GM23338 (cell line): Measurements from ENCODE around the gene TTLL5. TPM values are rescaled to one million over a fixed set of nuclear protein-coding genes. Genes with fewer than 3 reads are reported as not detected.

Experiments used
- ATAC-seq: fragments of 200-7000 bp; cut with Tn5 transposase; 3 replicates; pipeline ENCODE4 v1.9.1; 2020
- DNase-seq: peaks from one replicate; pipeline ENCODE4 v3.0.0-alpha.2; 2015; ENCODE audit warnings: low spot score
- H2AFZ ChIP-seq: fragments of 200-600 bp; sonication (generic); 2 replicates; pipeline ENCODE4 v1.8.0; 2016; ENCODE audit warnings: antibody characterized with exemption, mild to moderate bottlenecking, moderate library complexity
- H3F3A ChIP-seq: fragments of 200-600 bp; sonication (generic); replicated peaks from 2 replicates; pipeline ENCODE4 v1.8.0; 2017; ENCODE audit warnings: antibody characterized with exemption, mixed run types, low read depth
- H3K27ac ChIP-seq: fragments of 200-600 bp; sonication (generic); 2 replicates; pipeline ENCODE4 v1.6.1; 2016; ENCODE audit warnings: low read depth
- H3K27me3 ChIP-seq: fragments of 200-600 bp; sonication (generic); 2 replicates; pipeline ENCODE4 v1.8.0; 2016; ENCODE audit warnings: mild to moderate bottlenecking, mixed run types, moderate library complexity; ENCODE audit not compliant: insufficient read depth
- H3K36me3 ChIP-seq: fragments of 200-600 bp; sonication (generic); 2 replicates; pipeline ENCODE4 v1.8.0; 2016; ENCODE audit warnings: mild to moderate bottlenecking; ENCODE audit not compliant: insufficient read depth
- H3K4me1 ChIP-seq: fragments of 200-600 bp; sonication (generic); 2 replicates; pipeline ENCODE4 v1.8.0; 2016; ENCODE audit warnings: mild to moderate bottlenecking, moderate library complexity; ENCODE audit not compliant: insufficient read depth
- H3K4me2 ChIP-seq: fragments of 200-600 bp; sonication (generic); 2 replicates; pipeline ENCODE4 v1.7.1; 2017; ENCODE audit warnings: mixed run types
- H3K4me3 ChIP-seq: fragments of 200-600 bp; sonication (generic); 2 replicates; pipeline ENCODE4 v1.6.1; 2016; ENCODE audit warnings: mixed run types
- H3K79me2 ChIP-seq: fragments of 200-600 bp; sonication (generic); replicated peaks from 2 replicates; pipeline ENCODE4 v1.8.0; 2017; ENCODE audit warnings: mild to moderate bottlenecking; ENCODE audit not compliant: insufficient read depth
- H3K9me2 ChIP-seq: fragments of 200-600 bp; sonication (generic); 2 replicates; pipeline ENCODE4 v1.8.0; 2017; ENCODE audit not compliant: insufficient read depth
- H4K20me1 ChIP-seq: fragments of 200-600 bp; sonication (generic); replicated peaks from 2 replicates; pipeline ENCODE4 v1.8.0; 2017; ENCODE audit warnings: mild to moderate bottlenecking; ENCODE audit not compliant: insufficient read depth
- H3K27ac Mint-ChIP-seq: 2 replicates; pipeline ENCODE4 v1.8.0; 2020; ENCODE audit warnings: inconsistent platforms, mild to moderate bottlenecking, moderate library complexity, mixed read lengths
- H3K27me3 Mint-ChIP-seq: 3 replicates; pipeline ENCODE4 v1.8.0; 2022; ENCODE audit warnings: low read depth, mild to moderate bottlenecking, moderate library complexity, mixed read lengths, inconsistent platforms; ENCODE audit not compliant: insufficient read depth, poor library complexity
- H3K36me3 Mint-ChIP-seq: 3 replicates; pipeline ENCODE4 v1.8.0; 2021; ENCODE audit warnings: low read depth, mild to moderate bottlenecking, inconsistent platforms, moderate library complexity, mixed read lengths
- H3K4me1 Mint-ChIP-seq: 3 replicates; pipeline ENCODE4 v1.8.0; 2020; ENCODE audit warnings: mild to moderate bottlenecking, inconsistent platforms, mixed read lengths
- H3K4me3 Mint-ChIP-seq: 3 replicates; pipeline ENCODE4 v1.8.0; 2021; ENCODE audit warnings: moderate library complexity, mild to moderate bottlenecking, inconsistent platforms, mixed read lengths
- H3K9me3 Mint-ChIP-seq: 3 replicates; pipeline ENCODE4 v1.8.0; 2020; ENCODE audit warnings: moderate library complexity, mild to moderate bottlenecking, inconsistent platforms, mixed read lengths
- CREB1 ChIP-seq: fragments of 250-450 bp; sonication (Bioruptor Pico); IDR thresholded peaks from 2 replicates; pipeline ENCODE4 v1.5.0; 2020; ENCODE audit warnings: low read depth, mild to moderate bottlenecking, moderate library complexity
- ETS1 ChIP-seq: IDR thresholded peaks from 2 replicates; pipeline ENCODE4 v1.6.1; 2016; ENCODE audit warnings: antibody characterized with exemption
- EZH2 ChIP-seq: fragments of 200-600 bp; sonication (generic); IDR thresholded peaks from one replicate; pipeline ENCODE4 v1.8.0; 2017; ENCODE audit warnings: antibody characterized with exemption, mild to moderate bottlenecking, low read depth; ENCODE audit not compliant: unreplicated experiment
- EZH2phosphoT487 ChIP-seq: fragments of 200-600 bp; sonication (generic); IDR thresholded peaks from one replicate; pipeline ENCODE4 v1.8.1; 2018; ENCODE audit warnings: antibody characterized with exemption; ENCODE audit not compliant: unreplicated experiment
- NANOG ChIP-seq: IDR thresholded peaks from 2 replicates; pipeline ENCODE4 v1.6.1; 2016; ENCODE audit warnings: antibody characterized with exemption, borderline replicate concordance
- POLR2AphosphoS5 ChIP-seq: IDR thresholded peaks from 2 replicates; pipeline ENCODE4 v1.6.1; 2016; ENCODE audit warnings: antibody characterized with exemption, low read depth
- STAT1 ChIP-seq: IDR thresholded peaks from one replicate; pipeline ENCODE4 v1.6.1; 2016; ENCODE audit warnings: antibody characterized with exemption; ENCODE audit not compliant: unreplicated experiment
- ZNF114 ChIP-seq: fragments of 250-450 bp; sonication (Bioruptor Pico); IDR thresholded peaks from 2 replicates; pipeline ENCODE4 v1.5.0; 2020; ENCODE audit warnings: mild to moderate bottlenecking, moderate library complexity
- polyA plus RNA-seq: library from polyadenylated mRNA; unstranded; fragments of >200 nt; fragmentation: Nextera tagmentation; extraction: Ambion mirVana; gene quantifications from 2 replicates; pipeline ENCODE4 v1.2.1, GENCODE V29; 2016
- total RNA-seq: library from RNA; depleted of rRNA; stranded (reverse); fragments of >200 nt; shearing (Covaris generic); gene quantifications from 2 replicates; pipeline ENCODE4 v1.2.3, GENCODE V29; 2014
- TF ChIP-seq, protein P1 (sequence below): IDR thresholded peaks from one replicate; pipeline ENCODE4 v1.6.1; 2018; ENCODE audit warnings: antibody characterized with exemption; ENCODE audit not compliant: unreplicated experiment

The TTLL5 gene
- total and polyA plus RNA-seq, 2 experiments from 2014 or later: 33.5 to 35.4 TPM

DNA sequence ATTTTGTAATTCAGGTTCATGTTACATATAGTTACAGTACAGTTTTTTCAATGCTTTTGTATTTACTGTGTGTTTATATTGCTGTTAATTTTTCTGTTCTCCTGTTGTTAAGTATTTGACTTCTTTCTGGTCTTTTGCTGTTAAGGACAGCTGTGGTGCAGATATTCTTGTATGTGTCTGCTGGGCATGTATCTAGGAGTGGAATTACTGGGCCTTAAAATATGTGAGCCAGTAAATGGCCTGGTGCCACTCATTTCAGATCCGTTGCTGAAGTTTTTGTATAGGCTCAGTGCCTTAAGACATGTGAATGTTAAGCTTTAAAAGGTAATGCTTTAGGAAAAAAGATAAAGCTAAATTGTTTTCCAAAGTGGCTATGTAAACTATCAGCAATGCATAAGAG is 87.3 kb downstream of the TTLL5 start:
- H3K4me3 Mint-ChIP-seq: no peak overlapping the region
- no peaks in the 10 kb centered on the region for H3K79me2 ChIP-seq
- no peaks in the 10 kb centered on the region for H3K4me1 ChIP-seq
- TF ChIP-seq EZH2phosphoT487: no peak
- no peak for TF ChIP-seq NANOG
- no peak for TF ChIP-seq ZNF114 (CRISPR knock-in tag)
- no peak for TF ChIP-seq STAT1
- TF ChIP-seq EZH2: no peak
- no peaks in the 10 kb centered on the region for H3K4me1 Mint-ChIP-seq
- H3K9me2 ChIP-seq: no peaks in the 10 kb centered on the region
- no peak overlapping the region for H3K27ac Mint-ChIP-seq
- no peaks in the 10 kb centered on the region for H3K27me3 Mint-ChIP-seq
- H3F3A ChIP-seq: no peaks in the 10 kb centered on the region
- no peak overlapping the region for H3K27ac ChIP-seq
- peaks cover 3% of the 10 kb centered on the region; the same call in 2 of the 3 replicates for H3K9me3 Mint-ChIP-seq
- H3K36me3 Mint-ChIP-seq: peaks cover 40% of the 10 kb centered on the region
- no peaks in the 10 kb centered on the region for H4K20me1 ChIP-seq
- H3K4me3 ChIP-seq: no peak overlapping the region
- H3K4me2 ChIP-seq: no peak overlapping the region
- ATAC-seq (no peak), DNase-seq (no peak)
- H2AFZ ChIP-seq: no peak overlapping the region
- H3K36me3 ChIP-seq: no peaks in the 10 kb centered on the region; the same call in 1 of the 2 replicates
- H3K27me3 ChIP-seq: no peaks in the 10 kb centered on the region

- H3K27me3 ChIP-seq: no peaks in the 10 kb centered on the region
- no peaks in the 10 kb centered on the region for H3K36me3 ChIP-seq
- no peaks in the 10 kb centered on the region for H3K9me2 ChIP-seq
- Mint-ChIP-seq H3K4me3 (no peak overlapping the region), H3K27me3 (no peaks in the 10 kb centered on the region), H3K27ac (no peak overlapping the region), H3K9me3 (peaks cover 3% of the 10 kb centered on the region; the same call in 2 of the 3 replicates), H3K36me3 (peaks cover 24% of the 10 kb centered on the region), H3K4me1 (no peaks in the 10 kb centered on the region)
- no peak for TF ChIP-seq POLR2AphosphoS5
- no peak for TF ChIP-seq CREB1 (CRISPR knock-in tag)
- TF ChIP-seq STAT1: no peak
- TF ChIP-seq EZH2: no peak
- no peak for TF ChIP-seq ZNF114 (CRISPR knock-in tag)
- no peaks in the 10 kb centered on the region for H3F3A ChIP-seq
- no peak overlapping the region for H3K4me2 ChIP-seq
- H3K79me2 ChIP-seq: no peaks in the 10 kb centered on the region
- H3K4me1 ChIP-seq: no peaks in the 10 kb centered on the region
- H2AFZ ChIP-seq: no peak overlapping the region
- H3K27ac ChIP-seq: no peak overlapping the region
- H3K4me3 ChIP-seq: no peak overlapping the region
- no peaks in the 10 kb centered on the region for H4K20me1 ChIP-seq
- ATAC-seq (no peak), DNase-seq (no peak)
Measured at GRCh38 chr14:75751296-75751695, 90.2 kb downstream of the TTLL5 start.

GRCh38 chr14:75752086-75752485 is 91.0 kb downstream of the TTLL5 start:
- H3K27me3 Mint-ChIP-seq: no peaks in the 10 kb centered on the region
- H3K4me3 Mint-ChIP-seq: no peak overlapping the region
- DNase-seq: no peak
- no peak overlapping the region for H3K4me2 ChIP-seq
- no peak overlapping the region for H3K27ac Mint-ChIP-seq
- no peak for ATAC-seq
- H3K27ac ChIP-seq: no peak overlapping the region
- no peaks in the 10 kb centered on the region for H3K27me3 ChIP-seq
- peaks cover 16% of the 10 kb centered on the region for H3K36me3 Mint-ChIP-seq
- no peaks in the 10 kb centered on the region for H3K4me1 Mint-ChIP-seq
- no peaks in the 10 kb centered on the region for H3K4me1 ChIP-seq
- no peaks in the 10 kb centered on the region for H3K9me2 ChIP-seq
- H3K79me2 ChIP-seq: no peaks in the 10 kb centered on the region
- H3K36me3 ChIP-seq: no peaks in the 10 kb centered on the region
- H3F3A ChIP-seq: no peaks in the 10 kb centered on the region
- no peak overlapping the region for H3K4me3 ChIP-seq
- H2AFZ ChIP-seq: no peak overlapping the region
- no peaks in the 10 kb centered on the region for H3K9me3 Mint-ChIP-seq
- no peaks in the 10 kb centered on the region for H4K20me1 ChIP-seq
- TF ChIP-seq ETS1: no peak
- TF ChIP-seq, protein P1, sequence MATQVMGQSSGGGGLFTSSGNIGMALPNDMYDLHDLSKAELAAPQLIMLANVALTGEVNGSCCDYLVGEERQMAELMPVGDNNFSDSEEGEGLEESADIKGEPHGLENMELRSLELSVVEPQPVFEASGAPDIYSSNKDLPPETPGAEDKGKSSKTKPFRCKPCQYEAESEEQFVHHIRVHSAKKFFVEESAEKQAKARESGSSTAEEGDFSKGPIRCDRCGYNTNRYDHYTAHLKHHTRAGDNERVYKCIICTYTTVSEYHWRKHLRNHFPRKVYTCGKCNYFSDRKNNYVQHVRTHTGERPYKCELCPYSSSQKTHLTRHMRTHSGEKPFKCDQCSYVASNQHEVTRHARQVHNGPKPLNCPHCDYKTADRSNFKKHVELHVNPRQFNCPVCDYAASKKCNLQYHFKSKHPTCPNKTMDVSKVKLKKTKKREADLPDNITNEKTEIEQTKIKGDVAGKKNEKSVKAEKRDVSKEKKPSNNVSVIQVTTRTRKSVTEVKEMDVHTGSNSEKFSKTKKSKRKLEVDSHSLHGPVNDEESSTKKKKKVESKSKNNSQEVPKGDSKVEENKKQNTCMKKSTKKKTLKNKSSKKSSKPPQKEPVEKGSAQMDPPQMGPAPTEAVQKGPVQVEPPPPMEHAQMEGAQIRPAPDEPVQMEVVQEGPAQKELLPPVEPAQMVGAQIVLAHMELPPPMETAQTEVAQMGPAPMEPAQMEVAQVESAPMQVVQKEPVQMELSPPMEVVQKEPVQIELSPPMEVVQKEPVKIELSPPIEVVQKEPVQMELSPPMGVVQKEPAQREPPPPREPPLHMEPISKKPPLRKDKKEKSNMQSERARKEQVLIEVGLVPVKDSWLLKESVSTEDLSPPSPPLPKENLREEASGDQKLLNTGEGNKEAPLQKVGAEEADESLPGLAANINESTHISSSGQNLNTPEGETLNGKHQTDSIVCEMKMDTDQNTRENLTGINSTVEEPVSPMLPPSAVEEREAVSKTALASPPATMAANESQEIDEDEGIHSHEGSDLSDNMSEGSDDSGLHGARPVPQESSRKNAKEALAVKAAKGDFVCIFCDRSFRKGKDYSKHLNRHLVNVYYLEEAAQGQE: no peak
